ENCODE data around the gene NAP1L4. TPM values are rescaled to one million over a fixed set of nuclear protein-coding genes. Genes with fewer than 3 reads are reported as not detected.

Gene NAP1L4, protein sequence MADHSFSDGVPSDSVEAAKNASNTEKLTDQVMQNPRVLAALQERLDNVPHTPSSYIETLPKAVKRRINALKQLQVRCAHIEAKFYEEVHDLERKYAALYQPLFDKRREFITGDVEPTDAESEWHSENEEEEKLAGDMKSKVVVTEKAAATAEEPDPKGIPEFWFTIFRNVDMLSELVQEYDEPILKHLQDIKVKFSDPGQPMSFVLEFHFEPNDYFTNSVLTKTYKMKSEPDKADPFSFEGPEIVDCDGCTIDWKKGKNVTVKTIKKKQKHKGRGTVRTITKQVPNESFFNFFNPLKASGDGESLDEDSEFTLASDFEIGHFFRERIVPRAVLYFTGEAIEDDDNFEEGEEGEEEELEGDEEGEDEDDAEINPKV
- total RNA-seq: 100 to 1,000 TPM; 125 to 144 TPM
- long read RNA-seq, transcript NAP1L4-222 (15 exons, 2,479 nt): major isoform, 151 of 272 reads
- long read RNA-seq, transcript NAP1L4-201 (16 exons, 2,511 nt): minor isoform, 57 of 272 reads
- long read RNA-seq, partial matches to known transcripts: 13 of 272 reads
- long read RNA-seq, other reads (novel, unspliced or antisense): 51 of 272 reads

DNA sequence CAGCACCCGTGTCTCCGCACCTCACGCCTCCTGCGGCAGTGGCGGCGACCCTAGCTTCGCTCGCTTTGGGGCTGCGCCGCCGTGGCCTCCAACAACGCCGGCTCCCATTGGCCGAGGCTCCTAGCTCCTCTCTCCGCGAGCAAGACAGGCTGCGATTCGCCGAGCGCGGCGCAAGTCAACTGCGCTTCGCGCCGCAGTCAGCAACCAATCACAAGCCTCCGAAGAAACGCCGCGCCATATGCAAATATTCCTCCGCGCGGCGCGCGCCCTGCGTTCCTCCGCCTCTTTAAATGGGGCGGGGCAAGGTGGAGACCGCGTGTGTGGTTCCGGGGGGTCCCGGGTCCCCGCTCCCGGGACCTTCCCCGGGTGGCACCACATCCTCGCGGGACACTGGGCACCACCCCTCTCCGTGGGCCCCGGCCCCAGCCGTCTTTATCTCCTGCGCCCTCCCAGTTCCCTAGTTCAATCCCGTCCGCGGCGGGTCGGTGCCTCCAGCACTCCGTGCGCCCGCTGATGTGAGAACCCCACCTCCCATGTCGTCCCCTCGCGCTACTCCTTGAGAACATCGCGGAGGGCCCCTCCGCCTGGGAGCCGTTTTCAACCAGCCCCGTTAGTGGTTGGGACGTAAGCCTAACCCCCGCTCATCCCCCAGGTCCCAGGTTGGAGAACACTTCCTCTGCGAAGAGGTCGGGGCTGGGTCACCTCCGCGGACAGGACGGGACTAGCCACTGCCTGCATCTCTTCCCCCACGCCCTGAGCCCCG lies at the start of gene NAP1L4:
Gene NAP1L4 (minus strand): TSS at position 96 of the 763 bp plus-strand sequence. CDS start 13,109 bp downstream, outside the sequence.
- intact Hi-C loops (cut with DNase I): no loop called here
- ATAC-seq (peak; percentile 96 to 97), DNase-seq (peak; percentile 98)

DNA sequence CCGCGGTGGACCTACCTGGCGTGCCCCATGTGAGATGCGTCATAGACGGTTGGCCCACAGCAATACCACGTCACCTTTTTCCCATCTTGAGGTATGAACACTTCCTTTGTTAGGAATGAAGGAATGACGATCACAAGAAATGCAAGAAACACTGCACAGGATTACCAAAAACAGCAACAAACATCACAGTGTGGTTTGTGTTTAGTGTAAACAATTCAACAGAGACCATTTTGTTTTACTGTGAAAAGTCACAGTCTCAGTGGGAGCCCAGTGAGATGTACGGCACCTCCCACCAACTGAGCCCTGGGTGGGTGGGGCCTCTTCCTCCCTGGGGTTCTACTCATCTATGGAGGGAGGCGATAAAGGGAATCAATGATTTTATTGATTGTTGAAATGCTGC lies 48.8 kb upstream of the NAP1L4 start:
- peak; percentile 2 for DNase-seq
- no peak for ATAC-seq
- intact Hi-C loops (cut with DNase I): no loop called here

DNA sequence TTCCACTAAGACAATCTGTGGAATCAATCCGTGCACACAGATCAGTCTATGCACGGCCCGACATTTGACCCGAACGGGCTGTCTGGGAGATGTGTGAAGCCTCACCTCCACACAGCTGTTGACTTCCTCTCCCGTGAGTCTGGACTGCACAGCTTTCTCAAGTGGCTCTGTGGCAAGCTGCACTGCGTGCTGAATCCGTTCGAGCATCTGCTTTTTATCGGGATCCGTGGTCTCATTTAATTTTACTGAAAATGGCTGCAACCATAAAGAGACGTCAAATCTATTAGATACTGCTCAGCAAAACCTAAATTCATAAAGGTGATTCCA lies 45.8 kb upstream of the NAP1L4 start:
- no peak for DNase-seq
- intact Hi-C loops (cut with DNase I): loop anchor here (1.0 to 5.0 kb wide), 3 partner anchors 53 to 179 kb away; partner anchors contain the start of gene MRGPRG (in 2 of the 2)
- ATAC-seq: no peak

DNA sequence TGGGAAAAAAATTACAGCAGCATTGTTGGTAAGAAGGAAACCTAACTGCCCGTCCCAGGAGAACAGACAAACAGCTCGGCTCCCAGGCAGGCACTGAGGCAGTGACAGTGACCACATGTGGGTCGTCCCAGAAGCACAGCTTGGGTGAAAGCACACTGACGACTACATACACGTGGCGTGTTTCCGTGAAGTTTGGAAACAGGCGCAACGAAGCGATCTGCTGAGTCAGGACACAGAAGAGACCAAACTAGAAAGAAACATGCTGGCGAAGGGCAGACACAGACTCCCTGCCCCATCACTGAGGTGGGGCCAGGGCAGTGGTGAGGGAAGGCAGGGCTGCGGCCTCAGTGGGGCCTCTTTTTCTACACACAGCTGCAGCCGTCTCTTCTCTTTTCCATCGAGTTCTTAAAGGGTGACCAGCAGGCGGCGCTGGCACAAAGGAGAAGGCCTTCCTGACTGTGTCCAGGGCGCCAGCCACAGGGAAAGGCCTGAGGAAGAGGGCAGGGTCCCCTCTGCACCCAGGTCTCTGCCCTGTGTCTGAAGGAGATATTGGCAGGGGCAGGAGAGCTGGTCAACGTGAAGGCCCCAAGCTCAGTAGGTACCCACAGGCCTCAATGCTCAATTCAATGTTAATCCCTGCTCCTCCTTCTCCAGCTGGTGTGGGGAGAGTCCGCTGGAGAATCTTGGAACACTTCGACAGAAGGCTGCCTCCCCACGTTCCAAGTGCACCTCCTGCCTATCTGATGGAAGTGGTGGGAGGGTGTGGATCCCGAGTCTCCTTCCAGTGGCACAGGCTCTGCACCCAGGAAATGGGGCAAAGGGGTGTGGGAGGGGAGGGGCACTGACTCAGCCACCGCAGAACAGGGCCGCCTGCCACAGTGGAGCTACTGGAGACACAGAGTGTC lies 45.2 kb upstream of the NAP1L4 start:
- peak; percentile 87 for DNase-seq
- intact Hi-C loops (cut with DNase I): loop anchor here (1.0 to 5.0 kb wide), 3 partner anchors 54 to 180 kb away; partner anchors contain the start of gene MRGPRG (in 2 of the 2)
- ATAC-seq: peak; percentile 76 to 82

DNA sequence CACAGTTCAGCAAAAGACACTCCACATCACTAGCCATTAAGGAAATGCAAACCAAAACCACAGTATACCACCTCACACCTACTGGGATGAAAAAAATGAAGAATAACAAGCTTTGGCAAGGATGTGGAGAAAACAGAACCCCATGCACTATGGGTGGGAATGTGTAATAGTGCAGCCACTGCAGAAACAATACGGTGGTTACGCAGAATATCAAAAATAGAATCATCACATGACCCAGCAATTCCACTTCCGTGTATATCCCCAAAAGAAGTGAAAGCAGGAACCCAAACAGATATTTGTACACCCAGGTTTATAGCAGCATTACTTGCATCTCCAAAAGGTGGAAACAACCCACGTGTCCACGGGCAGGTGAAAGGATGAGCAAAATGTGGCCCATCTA lies 44.3 kb upstream of the NAP1L4 start:
- DNase-seq (no peak), ATAC-seq (peak in 1 of 2 donors; percentile 66)
- intact Hi-C loops (cut with DNase I): loop anchor here (2.0 to 5.0 kb wide), 2 partner anchors 54 to 181 kb away; partner anchors contain the start of gene MRGPRG (in 2 of the 2)

DNA sequence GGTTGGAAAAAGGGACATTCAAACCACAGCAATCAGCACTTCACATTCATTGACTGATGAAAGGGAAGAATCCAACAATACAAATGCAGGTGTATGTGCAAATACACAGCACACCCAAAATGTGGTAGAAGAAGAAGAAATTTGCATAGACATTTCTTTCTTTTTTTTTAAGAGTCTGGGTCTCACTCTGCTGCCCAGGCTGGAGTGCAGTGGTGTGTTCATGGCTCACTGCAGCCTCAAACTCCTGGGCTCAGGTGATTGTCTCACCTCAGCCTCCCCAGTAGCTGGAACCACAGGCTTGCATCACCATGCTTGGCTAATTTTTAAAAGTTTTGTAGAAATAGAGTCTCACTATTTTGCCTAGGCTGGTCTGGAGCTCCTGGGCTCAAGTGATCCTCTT lies 43.2 kb upstream of the NAP1L4 start:
- no peak for DNase-seq

DNA sequence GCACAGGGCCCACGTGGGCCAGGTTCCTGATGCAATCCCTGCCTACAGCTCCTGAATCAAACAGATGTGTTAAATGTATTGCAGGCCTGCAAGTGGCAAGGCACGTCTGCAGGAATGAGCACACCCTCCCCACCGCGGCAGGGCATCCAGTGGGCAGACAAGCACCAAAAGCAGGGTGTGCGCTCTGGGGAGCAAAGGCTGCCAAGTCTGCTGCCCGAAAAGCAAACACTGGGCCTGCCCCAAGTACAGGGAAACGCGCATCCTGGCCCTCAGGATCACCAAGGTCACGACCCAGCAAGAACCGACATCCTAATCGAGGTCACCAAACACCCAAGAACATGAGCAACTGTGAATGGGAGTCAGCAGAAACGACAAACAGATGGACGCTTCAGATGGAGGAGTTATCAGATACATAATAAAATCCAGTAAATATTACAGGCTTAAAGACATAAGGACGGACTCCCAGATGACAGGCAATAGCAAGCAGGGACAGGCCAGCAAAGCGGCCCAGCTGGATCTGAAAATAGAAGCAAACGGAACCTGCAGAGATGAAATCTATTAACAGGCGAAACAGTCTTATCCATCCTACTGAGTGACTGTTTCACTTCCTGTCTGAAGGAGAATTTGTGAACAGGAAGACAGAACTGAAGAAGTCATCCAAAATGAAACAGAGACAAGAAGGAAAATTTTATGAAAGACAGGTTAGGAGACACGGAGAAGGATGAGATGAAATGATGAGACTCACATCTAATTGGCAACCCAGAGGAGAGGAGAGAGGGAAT lies 38.4 kb upstream of the NAP1L4 start:
- intact Hi-C loops (cut with DNase I): no loop called here
- ATAC-seq (peak in 1 of 2 donors; percentile 26), DNase-seq (no peak)

More for the DNA sequence above, 43.2 kb upstream of the NAP1L4 start:
- ATAC-seq: no peak
- intact Hi-C loops (cut with DNase I): loop anchor here (5.0 kb wide), 1 partner anchor 182 kb away; the partner anchor contains the start of gene MRGPRG (in 2 of the 2)

DNA sequence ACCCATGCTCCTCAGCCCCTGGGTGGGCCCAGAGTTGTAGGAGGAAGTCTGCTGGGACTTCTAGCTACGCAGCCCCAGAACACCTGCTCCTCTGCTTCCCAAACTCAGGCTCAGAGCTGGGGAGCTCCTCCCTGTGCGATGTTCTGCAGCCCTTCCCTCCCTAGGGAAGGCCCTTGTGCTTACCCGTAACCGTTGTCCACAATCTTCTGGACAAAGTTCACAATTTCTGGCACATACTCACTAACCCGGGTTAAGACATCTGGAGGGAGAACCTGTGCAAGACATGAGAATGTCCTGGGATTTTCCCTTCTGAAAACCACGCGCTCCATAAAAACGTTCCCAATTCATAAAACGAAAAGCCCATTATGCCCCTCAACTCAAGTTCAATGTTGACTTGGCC lies 36.7 kb upstream of the NAP1L4 start:
- ATAC-seq (no peak), DNase-seq (no peak)
- intact Hi-C loops (cut with DNase I): no loop called here

DNA sequence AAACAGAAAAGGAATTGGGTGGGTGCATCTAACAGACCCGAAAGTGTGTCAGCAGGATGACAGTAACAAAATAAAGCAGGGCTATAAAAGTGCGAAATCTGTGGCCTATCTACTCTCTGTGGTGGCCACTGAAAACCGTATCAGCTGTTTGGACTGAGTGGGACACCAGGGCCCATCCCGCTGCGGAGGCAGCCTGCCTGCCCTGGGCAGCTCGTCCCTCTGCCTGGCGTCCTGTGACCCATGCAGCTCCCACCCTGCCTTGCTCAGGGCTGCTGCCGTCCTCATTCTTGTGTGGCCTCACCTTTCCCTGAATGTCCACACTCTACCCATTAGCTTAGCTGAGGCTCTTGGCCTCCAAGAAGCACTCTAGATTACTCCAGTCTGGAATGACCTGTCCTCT lies 34.7 kb upstream of the NAP1L4 start:
- no peak for DNase-seq
- intact Hi-C loops (cut with DNase I): no loop called here
- ATAC-seq: no peak

DNA sequence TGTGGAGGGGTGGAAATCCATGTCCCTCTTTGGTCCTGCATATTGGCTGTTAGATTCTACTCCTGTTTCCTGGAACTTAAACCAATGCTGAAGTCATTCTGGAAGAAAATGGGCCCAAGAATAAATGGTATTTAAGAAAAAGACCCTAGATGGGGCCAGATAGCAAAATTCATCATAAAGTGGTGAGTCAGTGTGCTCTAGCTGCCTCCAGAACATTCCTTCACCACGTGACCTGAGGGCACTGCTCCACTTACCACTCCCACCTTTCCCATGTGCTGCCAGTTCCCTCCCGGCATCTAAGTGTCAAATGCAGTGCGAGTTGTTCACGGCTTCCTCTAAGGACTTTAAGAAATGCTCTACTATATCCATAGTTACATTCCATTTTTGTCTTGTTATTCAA lies 30.9 kb upstream of the NAP1L4 start:
- intact Hi-C loops (cut with DNase I): no loop called here
- no peak for DNase-seq
- no peak for ATAC-seq

DNA sequence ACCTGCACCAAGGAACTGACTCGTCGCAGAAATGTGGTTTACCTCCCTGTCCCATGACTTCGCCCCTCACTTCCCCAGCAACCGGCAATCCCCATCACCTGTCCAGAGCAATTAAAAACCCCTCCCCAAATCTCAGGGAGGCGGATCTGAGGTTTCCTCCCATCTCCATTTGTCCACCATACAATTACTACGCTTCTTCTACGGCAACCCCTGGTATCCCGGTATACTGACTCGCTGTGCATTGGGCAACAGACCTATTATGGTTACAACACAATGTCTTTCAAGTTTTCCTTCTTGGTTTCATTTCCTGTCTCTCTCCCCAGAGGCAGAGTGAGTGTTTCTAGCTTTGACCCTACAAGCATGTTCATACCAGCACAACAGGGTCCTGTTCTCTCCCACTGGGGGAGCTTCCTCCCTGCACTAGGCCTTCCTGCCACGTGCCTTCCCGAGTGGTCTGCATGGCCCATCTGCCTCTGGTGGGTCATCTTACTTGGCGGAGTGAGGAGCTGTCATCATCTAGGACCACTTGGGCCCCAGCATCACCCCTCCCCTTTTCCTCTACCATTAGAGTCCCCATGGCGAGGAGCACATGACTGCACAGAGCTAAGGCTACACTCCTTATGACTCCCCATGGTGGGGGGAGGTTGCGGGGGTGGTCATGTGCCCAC lies 30.3 kb upstream of the NAP1L4 start:
- DNase-seq (no peak), ATAC-seq (peak; percentile 36 to 44)
- intact Hi-C loops (cut with DNase I): no loop called here

DNA sequence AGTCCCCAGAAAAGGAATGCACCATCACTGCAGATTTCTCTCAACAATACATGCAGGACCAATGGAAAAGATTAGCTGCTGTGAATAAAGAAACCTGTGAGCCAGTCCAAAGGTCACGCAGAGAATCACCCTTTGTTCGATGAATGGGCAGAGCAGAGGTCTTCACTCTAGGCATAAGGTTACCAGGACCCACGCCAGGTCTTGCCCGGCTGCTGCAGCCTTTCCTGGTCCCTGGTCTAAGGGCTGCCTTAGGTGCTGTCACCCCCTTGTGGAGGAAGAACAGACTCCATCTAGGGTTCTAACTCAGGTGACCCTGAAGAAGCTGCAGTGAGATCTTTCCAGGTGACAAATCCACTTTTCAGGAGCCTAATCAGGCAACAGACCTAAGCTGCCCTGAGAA lies 29.0 kb upstream of the NAP1L4 start:
- ATAC-seq: peak; percentile 55
- intact Hi-C loops (cut with DNase I): no loop called here

DNA sequence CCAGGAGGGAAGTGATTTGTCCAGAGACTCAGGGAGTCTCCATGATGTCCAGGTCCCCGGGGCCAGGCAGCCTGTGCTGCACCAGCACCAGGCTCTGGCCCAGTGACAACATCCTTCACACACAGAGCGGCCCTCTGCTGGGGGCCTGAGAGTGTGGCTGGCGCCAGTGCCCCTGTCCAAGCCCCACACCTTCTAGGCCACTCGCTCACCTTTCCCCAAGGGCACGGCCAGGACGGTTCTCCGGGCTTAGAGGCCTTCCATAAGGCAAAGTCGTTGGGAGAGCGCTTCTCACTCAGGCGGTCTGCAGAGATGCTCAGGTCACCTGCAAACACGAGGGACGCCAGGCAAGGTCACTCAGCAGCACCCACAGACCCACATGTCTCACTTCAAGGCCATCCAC lies 27.9 kb upstream of the NAP1L4 start:
- no peak for ATAC-seq
- intact Hi-C loops (cut with DNase I): no loop called here
- no peak for DNase-seq

More for the DNA sequence above, 29.0 kb upstream of the NAP1L4 start:
- DNase-seq: no peak

DNA sequence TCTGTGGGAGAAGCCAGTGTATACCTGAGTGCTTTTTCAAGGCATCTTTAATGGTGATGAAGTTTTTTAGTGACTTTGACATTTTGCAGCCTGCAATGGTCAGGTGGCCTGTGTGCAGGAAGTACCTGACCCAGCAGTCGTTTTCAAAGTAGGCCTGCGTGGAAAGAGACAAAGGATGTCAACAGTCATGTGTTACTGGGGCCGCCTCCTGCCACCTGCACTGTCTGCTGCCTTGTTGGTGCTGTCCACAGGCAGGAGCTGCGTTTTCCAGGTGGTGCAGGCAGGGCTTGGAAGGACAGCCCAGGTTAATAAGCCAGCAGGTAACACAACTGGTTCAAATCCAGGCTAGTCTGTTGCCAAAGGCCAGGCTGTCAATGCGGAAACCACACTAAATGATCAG lies 26.5 kb upstream of the NAP1L4 start:
- DNase-seq (no peak), ATAC-seq (no peak)
- intact Hi-C loops (cut with DNase I): no loop called here

DNA sequence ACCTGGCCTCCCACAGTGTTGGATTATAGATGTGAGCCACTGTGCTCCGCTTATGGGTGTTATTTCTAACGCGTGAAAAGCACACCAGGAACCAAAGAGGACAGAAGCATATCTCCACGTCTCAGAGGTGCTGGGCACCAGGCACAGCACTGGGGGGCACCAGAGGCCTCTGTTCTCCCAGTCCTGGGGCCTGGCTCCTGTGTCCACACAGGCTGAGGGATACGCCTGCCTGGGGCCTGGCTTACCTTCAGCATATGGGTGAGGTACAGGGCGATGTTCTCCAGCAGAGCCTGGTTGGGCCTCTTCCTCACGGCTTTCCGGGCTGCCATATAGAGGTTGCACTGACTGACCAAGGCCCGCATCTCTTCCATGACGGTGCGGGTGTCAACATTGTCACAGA lies 24.7 kb upstream of the NAP1L4 start:
- DNase-seq: no peak
- intact Hi-C loops (cut with DNase I): no loop called here
- ATAC-seq: no peak

DNA sequence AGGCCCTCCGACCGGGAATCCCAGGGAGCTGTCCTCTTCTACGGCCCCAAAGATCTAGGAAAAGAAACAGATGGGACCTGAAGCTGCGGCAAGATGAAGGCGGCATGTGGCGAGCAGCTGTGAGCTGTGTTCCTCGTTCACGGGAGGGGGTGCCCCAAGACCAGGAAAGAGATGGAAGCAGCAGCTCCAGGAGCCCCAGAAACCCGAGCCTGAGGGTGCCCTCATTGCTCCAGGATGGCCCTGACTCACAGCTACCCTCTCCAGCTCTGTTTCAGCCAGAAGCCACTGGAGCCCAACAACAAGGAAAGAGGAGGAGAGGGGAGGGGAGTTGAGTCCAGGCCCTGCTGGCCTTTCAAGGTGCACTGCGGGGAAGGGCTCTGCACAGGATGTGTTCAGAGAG lies 23.7 kb upstream of the NAP1L4 start:
- ATAC-seq: no peak
- no peak for DNase-seq
- intact Hi-C loops (cut with DNase I): no loop called here

DNA sequence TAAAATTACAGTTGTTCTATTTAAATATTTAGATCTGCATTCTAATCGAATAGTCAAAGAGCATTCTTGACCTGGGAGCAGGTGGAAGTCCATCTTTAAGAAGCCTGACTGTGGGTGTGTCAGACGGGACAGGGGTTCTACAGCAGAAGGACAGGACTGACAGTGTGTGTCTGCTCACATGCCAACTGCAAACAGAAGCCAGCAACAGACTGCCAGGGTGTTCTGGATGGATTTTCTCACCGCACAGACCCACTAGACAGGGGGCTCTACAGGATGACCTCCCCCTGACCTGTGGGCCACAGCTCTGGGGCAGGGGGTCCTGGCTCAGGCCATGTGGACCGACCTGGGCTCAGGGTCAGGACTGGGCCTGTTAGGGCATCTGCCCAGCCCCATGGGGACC lies 22.8 kb upstream of the NAP1L4 start:
- ATAC-seq (no peak), DNase-seq (no peak)
- intact Hi-C loops (cut with DNase I): no loop called here
